OCI-M2 (cell line): ENCODE measurements around the gene MILR1.
"Not testable (repeated sequence)": the region's sequence is repeated elsewhere in the genome, so short reads cannot be mapped to it uniquely, and the experiment has no call there.

Experiments used
- DNase-seq: peaks from one replicate; lab custom pipeline; 2025; ENCODE audit not compliant: unreplicated experiment; lab: John Stamatoyannopoulos, UW

MILR1 gene

DNA sequence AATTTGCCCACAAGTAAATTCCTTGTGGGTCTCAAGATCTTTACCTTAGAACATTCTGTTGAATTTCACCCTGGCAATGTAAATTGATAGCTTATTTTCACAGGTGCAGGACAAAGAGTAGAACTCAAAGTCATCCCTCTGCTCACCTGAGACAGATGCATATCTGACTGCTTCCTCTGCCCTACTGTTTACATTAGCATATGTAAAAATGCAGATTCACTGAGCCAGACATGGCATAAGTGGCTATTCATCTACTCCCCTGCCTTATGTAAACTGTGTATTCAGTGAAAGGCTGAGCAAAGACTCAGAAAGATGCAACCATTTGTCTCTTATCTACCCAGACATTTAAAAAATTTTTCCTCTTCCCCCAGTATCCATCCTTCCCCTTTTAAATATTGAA, 22.3 kb upstream of the MILR1 start:
- no peak for DNase-seq

DNA sequence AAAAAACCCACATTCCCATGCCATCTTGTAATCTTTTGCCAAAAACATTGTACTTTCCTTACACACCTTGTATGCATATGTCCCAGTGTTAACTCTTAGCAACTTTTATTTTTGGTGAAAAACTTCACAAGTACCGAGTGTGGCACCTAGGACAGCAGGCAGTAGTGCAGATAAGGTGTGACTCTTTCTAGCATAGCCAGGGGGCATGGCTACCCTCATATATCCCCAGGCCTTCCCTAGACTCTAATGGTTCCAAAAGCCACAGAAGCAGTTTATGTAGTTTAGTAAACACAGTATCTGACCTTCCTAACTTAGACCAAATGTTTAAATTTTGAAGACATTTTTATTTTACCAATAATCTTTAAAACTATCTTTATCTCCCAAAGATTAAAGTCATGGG, 20.5 kb upstream of the MILR1 start:
- DNase-seq = no peak

DNA sequence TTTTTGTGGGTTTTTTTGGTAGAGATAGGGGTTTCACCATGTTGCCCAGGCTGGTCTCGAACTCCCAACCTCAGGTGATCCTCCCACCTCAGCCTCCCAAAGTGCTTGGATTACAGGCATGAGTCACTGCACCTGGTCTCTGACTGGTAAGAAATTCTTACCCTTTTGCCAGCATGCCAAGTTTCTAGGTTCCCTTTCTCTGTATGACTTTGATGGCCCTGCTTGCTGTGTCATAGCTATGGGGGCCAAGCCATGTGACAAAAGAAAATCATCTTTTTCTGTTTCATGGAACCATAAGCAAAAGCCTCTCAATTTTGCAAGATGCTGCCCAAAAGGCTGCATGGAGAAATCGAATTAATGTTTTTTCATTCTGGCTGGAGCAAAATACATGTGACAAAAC, 18.9 kb upstream of the MILR1 start:
- not testable (repeated sequence) for DNase-seq

DNA sequence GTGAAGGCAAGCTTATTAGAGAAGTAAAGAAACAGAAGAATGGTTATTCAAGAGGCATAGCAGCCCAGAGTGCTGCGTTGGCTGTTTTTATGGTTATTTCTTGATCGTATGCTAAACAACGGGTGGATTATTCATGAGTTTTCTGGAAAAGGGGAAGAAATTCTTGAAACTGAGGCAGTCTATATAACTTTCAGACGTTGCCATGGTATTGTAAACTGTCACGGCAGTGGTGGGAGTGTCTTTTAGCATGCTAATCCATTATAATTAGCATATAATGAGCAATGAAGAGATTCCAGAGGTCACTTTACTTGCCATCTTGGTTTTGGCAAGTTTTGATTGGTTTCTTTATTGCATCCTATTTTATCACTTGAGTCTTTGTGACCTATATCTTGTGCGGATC, 17.4 kb upstream of the MILR1 start:
- no peak for DNase-seq

DNA sequence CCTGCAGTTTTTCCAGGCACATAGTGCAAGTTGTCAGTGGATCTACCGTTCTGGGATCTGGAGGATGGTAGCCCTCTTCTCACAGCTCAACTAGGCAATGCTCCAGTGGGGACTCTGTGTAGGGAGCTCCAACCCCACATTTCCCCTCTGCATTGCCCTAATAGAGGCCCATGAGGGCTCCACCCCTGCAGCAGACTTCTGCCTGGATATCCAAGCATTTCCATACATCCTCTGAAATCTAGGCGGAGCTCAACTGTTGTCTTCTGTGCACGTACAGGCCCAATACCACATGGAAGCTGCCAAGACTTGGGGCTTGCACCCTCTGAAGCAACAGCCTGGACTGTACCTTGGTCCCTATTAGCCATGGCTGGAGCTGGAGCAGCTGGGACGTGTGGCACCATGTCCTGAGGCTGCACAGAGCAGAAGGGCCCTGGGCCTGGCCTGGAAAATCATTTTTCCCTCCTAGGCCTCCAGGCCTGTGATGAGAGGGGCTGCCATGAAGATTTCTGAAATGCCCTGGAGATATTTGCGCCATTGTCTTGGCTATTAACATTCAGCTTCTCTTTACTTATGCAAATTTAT, 10.9 kb upstream of the MILR1 start:
- DNase-seq = no peak

DNA sequence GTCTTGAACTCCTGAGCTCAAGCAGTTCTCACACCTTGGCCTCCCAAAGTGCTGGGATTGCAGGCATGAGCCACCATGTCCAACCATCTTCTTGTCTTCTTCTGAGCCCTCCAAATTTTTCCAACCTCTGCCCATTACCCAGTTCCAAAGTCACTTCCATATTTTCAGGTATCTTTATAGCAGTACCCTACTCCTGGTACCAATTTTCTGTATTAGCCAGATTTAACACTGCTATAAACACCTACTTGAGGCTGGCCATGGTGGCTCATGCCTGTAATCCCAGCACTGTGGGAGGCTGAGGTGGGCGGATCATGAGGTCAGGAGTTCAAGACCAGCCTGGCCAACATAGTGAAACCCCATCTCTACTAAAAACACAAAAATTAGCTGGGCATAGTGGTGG, 9.4 kb upstream of the MILR1 start:
- DNase-seq = not testable (repeated sequence)

DNA sequence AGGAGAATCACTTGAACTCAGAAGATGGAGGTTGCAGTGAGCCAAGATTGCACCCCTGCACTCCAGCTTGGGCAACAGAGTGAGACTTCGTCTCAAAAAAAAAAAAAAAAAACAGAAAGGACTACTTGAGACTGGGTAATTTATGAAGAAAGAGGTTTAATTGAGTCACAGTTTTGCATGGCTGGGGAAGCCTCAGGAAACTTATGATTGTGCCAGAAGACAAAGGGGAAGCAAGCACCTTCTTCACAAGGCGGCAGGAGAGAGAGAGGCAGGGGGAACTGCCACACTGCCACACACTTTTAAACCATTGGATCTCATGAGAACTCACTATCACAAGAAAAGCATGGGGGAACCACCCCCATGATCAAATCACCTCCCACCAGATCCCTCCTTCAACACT, 9.0 kb upstream of the MILR1 start:
- no peak for DNase-seq

DNA sequence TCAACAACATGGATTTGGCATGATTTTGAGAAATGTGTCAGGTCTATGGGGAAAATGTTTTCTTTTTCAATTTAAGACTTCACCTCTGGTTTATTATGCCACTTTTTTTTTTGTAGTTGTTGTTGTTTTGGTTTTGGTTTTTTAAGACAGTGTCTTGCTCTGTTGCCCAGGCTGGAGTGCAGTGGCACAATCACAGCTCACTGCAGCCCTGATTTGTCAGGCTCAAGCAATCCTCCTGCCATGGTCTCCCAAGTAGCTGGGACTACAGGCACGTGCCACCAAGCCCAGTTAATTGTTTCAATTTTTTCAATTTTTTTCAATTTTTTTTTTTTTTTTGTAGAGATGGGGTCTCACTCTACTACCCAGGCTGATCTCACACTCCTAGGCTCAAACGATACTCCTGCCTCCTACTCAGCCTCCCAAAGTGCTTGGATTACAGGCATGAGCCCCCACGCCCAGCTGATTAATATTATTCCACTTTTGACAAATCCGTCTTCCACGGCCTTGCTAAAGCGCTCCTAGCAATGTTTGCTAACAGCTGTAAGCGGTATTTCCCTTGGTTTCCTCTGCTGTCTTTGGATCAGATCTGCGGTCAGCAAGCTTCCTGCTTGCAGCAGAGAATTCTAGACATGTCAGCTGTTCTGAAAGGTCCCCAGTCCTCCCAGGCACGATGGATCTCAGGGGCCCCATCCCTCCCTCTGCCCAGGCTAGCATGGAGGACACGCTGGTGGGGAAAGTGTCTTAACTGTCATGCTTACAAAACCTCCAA, 7.0 kb upstream of the MILR1 start:
- no peak for DNase-seq

DNA sequence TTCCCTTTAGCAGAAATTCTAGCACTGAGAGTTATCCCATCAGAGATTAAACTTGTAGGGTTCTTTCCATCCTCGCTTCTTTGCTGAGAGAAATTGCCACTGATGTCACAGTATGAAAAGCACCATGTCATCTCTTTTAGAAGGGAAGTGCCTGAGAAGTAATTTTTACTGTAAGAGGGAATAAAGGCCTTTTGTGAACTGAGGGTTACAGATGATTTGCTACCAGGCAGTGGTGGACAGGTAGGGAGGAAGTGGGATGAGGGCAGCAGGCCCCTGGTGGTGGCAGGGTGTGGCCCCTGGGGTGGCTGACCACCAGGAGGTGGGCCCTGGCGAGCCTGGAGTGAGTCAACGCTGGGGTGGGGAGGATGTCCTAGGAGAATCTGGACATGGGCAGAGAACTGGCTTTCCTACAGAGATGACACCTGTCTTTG, 6.4 kb upstream of the MILR1 start:
- DNase-seq = no peak

DNA sequence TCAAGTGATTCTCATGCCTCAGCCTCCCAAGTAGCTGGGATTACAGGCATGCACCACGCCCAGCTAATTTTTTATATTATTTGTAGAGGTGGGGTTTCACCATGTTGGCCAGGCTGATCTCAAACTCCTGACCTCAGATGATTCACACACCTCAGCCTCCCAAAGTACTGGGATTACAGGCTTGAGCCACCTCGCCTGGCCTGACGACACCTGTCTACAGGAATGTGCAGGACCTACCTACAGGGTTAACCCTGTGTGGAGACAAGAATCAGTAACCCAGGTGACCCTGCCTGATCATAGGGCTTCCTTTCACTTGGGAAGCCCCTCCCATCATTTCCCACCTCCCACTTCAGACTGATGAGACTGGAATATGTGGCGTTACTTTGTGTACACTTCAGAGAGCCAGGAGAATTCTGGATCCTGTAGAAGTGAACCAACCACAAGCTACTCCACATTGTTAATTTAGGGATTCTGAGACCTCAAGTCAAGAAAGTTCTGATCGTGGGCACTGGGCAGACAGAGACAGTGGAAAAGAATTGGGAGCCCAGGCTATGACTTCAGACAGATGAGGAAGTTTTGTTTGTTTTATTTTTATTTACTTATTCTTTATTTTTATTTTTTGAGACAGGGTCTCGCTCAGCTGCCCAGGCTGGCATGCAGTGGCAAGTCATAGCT, 5.7 kb upstream of the MILR1 start:
- no peak for DNase-seq

DNA sequence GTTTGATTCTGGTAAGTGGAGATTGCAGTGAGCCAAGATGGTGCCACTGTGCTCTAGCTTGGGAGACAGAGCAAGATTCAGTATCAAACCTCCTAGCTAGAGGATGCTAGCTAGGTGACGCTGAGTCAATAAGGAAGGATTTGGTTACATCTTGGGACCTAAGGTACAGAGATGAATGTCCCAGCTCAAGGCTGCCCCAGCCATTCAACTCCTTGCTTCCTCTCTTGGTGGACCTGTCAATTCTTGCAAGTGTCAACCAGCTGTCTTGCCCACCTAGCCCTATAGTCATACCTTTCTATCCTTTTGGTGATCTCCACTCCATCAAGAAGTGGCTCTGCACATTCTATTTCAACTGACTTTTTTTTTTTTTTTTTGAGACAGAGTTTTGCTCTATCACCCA, 1.4 kb upstream of the MILR1 start:
- DNase-seq = no peak

DNA sequence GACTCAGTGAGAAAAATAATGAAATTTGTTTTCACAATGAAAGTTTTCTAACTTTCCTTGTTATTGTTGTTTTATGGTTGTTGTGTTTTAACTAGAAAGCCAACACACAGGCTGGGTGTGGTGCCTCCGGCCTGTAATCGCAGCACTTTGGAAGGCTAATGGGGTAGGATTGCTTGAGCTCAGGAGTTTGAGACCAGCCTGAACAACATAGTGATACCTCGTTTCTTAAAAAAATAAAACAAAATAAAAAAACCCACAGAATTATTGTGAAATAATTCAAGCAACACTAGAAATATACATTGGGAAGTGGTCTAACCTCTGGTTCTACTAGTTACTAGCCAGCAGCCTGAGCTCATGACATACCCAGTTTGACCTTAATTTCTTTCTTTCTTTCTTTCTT, 630 bp downstream of the MILR1 start:
- no peak for DNase-seq

DNA sequence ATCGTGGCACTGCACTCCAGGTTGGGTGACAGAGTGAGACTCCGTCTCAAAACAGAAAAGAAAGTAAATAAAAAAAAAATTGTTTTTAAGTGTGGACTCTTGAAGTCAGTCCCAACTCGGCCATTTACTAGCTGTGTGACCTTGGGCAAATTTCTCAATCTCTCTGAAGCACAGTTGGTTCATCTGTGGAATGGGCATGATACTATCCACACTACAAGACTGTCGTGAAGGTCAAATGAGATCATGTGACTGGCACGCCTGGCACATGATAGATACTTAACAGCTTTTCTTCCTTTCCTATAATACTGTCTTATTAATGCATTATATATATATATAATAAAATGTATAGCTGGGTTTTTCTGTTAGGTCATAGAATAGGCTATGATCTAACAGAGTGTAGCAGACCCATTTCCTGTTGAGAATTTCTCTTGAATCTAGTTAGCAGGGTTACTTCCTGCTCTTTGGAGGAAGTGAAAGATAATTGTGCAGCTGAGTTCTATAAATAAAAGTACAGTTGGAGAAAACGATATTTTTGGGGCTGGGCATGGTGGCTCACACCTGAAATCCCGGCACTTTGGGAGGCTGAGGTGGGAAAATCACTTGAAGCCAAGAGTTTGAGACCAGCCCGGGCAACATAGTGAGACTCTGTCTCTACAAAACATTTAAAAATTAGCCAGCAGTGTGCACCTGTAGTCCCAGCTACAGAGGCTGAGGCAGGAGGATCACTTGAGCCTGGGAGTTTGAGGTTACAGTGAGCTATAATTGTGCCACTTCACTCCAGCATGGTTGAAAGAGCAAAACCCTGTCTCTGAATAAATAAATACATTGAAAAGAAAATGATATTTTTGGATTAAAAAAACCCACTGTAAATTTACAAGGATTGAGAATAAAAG, 7.3 kb downstream of the MILR1 start:
- DNase-seq = no peak

DNA sequence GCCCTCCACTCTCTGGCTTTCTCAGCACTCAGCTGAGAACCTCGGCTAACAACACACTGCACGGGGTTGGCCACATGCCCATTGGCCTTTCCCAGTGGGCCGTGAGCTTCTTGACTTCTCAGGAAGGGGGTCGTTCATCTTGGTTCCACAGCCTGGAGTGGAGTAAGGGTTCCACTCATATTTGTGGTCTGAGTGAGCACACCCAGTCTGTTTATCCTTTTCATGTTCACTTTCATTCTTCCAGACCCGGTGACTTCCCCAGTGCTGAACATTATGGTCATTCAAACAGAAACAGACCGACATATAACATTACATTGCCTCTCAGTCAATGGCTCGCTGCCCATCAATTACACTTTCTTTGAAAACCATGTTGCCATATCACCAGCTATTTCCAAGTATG, 8.2 kb downstream of the MILR1 start:
- DNase-seq = no peak

DNA sequence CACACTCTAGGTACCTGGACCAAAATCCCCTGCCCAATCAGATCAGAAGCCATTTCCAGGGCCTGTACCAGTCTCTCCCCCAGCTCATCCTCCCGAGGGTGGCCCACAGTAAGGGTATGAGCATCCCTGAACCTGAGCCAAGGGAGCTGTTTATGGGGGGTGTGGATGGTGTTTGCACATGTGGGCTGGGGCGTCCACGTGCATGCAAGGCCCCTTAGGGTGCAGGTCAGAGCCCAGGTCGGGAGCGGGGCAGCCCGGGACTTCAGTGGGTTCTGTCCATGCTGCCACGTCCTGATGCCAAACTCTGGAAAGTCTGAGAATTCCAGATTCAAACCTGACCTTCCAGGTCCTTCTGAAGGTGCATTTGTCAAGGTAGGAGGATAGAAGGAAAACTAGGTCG, 9.8 kb downstream of the MILR1 start:
- no peak for DNase-seq

DNA sequence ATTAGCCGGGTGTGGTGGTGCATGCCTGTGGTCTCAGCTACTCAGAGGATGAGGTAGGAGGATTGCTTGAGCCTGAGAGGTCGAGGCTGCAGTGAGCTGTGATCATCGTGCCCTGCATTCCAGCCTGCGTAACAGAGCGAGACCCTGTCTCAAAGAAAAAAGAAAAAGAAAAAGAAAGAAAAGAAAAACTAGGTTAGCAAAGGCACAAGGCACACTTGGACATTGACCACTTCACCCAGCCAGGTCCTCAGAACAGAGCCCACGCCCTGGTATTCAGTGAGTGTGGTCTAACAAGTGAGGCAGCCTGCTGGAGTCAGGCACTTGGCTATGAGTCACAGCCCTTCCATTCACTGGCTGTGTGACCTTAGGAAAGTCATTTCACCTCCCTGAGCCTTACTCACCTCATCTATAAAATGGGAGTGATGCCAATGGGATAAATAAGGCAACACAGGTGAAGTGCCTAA, 10.4 kb downstream of the MILR1 start:
- DNase-seq = no peak

DNA sequence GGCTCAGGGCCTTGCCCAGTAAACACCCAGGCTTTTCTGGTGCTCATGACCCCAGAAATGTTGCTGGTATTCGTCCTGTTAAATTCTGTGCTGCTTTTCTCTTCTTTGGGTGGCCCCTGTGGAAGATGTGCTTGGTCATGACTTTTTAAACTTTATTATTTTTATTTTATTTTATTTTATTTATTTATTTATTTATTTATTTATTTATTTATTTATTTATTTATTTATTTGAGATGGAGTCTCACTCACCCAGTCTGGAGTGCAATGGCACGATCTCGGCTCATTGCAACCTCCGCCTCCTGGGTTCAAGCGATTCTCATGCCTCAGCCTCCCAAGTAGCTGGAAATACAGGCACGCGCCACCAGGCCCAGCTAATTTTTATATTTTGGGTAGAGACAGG, 10.9 kb downstream of the MILR1 start:
- not testable (repeated sequence) for DNase-seq

DNA sequence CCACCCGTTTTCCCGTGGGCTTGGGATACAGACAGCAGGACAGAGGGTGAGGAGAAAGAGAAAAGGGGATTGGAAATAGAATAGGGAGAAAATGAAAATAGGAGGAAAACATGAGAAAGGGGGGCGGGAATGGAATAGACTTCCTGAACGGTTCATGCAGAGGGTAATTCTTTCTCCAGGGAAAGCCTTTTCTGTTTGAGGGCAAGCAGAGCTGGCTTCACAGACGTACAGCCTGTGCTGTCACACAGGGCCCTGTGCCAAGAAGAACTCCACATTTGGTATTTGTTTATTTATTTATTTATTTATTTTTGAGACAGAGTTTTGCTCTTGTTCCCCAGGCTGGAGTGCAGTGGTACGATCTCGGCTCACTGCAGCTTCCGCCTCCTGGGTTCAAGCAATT, 12.0 kb downstream of the MILR1 start:
- no peak for DNase-seq

DNA sequence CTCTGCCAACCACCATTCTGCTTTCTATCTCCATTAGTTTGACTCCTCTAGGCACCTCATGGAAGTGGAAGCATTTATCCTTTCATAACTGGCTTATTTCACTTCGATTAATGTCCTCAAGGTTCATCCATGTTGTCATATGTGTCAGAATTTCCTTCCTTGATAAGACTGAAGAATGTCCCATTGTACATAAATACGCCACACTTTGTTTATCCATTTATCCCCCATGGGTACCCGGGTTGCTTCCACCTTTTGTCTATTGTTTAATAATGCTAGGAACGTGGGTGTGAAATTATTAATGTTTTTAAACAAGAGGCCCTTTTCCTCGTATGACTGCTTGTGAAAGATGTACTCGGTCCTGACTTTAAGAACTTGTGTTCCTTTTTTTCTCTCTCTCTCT, 12.9 kb downstream of the MILR1 start:
- no peak for DNase-seq

DNA sequence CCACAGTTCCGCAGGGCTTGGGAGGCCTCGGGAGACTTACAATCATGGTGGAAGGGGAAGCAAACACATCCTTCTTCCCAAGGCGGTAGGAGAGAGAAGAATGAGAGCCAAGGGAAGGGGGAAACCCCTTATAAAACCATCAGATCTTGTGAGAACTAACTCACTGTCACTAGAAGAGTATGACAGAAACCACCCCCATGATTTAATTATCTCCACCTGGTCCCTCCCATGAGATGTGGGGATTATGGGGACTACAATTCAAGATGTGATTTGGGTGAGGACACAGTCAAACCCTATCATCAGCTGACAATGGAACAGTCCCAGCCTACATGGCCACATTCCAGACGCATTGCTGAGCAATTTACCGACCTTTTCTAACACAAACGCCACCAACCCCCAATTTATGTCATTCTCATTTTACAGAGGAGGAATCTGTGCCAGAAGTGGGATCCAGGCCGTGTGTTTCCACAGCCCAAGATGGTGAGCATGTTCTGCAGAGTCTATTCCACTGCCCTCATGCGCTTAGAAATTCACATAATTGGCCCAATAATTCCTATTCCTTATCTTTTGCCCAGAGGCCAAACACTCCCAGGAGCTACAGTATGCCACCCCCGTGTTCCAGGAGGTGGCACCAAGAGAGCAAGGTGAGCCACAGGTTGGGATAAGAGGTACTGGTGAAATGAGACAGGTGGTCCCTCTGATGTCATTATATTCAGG, 17.3 kb downstream of the MILR1 start:
- DNase-seq = no peak

DNA sequence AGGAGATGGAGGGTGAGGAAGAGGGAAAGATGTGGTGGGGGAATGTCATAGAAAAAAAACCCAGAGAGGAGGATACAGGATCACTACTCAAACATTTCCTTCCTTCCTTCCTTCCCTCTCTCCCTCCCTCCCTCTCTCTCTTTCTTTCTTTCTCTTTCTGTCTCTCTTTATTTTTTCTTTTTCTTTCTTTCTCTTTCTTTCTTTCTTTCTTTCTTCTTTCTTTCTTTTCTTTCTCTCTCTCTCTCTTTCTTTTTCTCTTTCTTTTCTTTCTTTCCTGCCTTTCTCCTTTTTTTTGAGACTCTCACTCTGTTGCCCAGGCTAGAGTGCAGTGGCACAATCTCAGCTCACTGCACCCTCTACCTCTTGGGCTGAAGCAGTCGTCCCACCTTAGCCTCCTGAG, 17.9 kb downstream of the MILR1 start:
- DNase-seq = not testable (repeated sequence)
